HepG2 (cell line): Measurements from ENCODE around the gene GDPD4. TPM values are rescaled to one million over a fixed set of nuclear protein-coding genes. Genes with fewer than 3 reads are reported as not detected.

Source experiments
- ATAC-seq: fragments of 200-7000 bp; cut with Tn5 transposase; 3 replicates; pipeline ENCODE4 v1.9.1; 2020; ENCODE audit warnings: mild to moderate bottlenecking, moderate library complexity
- BruUV-seq: library from RNA; stranded (reverse); fragments of 400-500 nt; replicated peaks from 2 replicates; lab custom pipeline; 2021; lab: Mats Ljungman, UMichigan
- CTCF ChIA-PET: fragments of 300-600 bp; formaldehyde crosslinking; extraction: SDS; loops from one replicate; lab custom pipeline; 2021; ENCODE audit warnings: low total read pairs, inconsistent platforms, low intra/inter-chr PET ratio; lab: Yijun Ruan, JAX
- POLR2A ChIA-PET: fragments of 350-600 bp; sonication (Branson Sonifier 250); formaldehyde crosslinking; loops from one replicate; lab custom pipeline; 2020; ENCODE audit warnings: antibody characterized with exemption, inconsistent platforms; lab: Yijun Ruan, JAX
- DNase-seq: peaks from one replicate; pipeline ENCODE4 v3.0.0-alpha.2; 2015; ENCODE audit warnings: low spot score
- FAIRE-seq: peaks from 3 replicates; lab custom pipeline; 2011; peaks lifted over from hg19 to GRCh38; lab: Jason Lieb, UNC
- H2AFZ ChIP-seq: one replicate; pipeline ENCODE4 v1.6.1; 2011; ENCODE audit warnings: low read length, inconsistent platforms
- H3K27ac ChIP-seq: fragments of 300-600 bp; 3 replicates; pipeline ENCODE4 v1.8.0; 2011; ENCODE audit warnings: mixed run types, mild to moderate bottlenecking, mixed read lengths, low read length, inconsistent platforms; ENCODE audit not compliant: insufficient read depth; ENCODE audit errors: extremely low read length
- H3K27me3 ChIP-seq, 2 experiments: fragments of 200-600 bp in 1 of 2; 2 replicates in 1 of 2; 3 replicates in 1 of 2; pipeline versions ENCODE4 v1.6.0 to v1.8.0; 2011; ENCODE audit warnings: low read length in 2 of 2, mild to moderate bottlenecking in 2 of 2, moderate library complexity in 2 of 2, inconsistent platforms in 1 of 2; ENCODE audit not compliant: insufficient read depth in 2 of 2, control insufficient read depth in 1 of 2
- H3K36me3 ChIP-seq, 2 experiments: fragments of 200-600 bp in 1 of 2; replicated peaks in 1 of 2; 2 replicates in 1 of 2; 3 replicates in 1 of 2; pipeline versions ENCODE4 v1.5.1 to v1.8.0; 2011; ENCODE audit warnings: low read length in 2 of 2, inconsistent platforms in 1 of 2; ENCODE audit not compliant: insufficient read depth in 2 of 2, control insufficient read depth in 1 of 2
- H3K4me1 ChIP-seq: 2 replicates; pipeline ENCODE4 v1.5.1; 2012; ENCODE audit warnings: low read length, inconsistent platforms; ENCODE audit not compliant: insufficient read depth
- H3K4me2 ChIP-seq: 2 replicates; pipeline ENCODE4 v1.6.0; 2011; ENCODE audit warnings: low read depth, low read length, inconsistent platforms
- H3K4me3 ChIP-seq, 3 experiments: fragments of 200-600 bp in 1 of 3; sonication (generic), shearing (Covaris generic) in 1 of 3; replicated peaks in 1 of 3; 2 replicates each; pipeline ENCODE4 v1.5.1; 2011 to 2016; ENCODE audit warnings: low read length in 3 of 3, inconsistent platforms in 2 of 3, low read depth in 2 of 3, mild to moderate bottlenecking in 2 of 3, control low read depth in 1 of 3, mixed read lengths in 1 of 3; ENCODE audit not compliant: insufficient read depth in 1 of 3
- H3K79me2 ChIP-seq: one replicate; pipeline ENCODE4 v1.6.1; 2011; ENCODE audit warnings: low read length, inconsistent platforms; ENCODE audit not compliant: insufficient read depth
- H3K9ac ChIP-seq: 2 replicates; pipeline ENCODE4 v1.6.0; 2011; ENCODE audit warnings: mild to moderate bottlenecking, low read depth, low read length, inconsistent platforms; ENCODE audit not compliant: insufficient read depth
- H3K9me3 ChIP-seq: 2 replicates; pipeline ENCODE4 v1.5.1; 2012; ENCODE audit warnings: mild to moderate bottlenecking, low read length
- H4K20me1 ChIP-seq: 2 replicates; pipeline ENCODE4 v1.6.0; 2011; ENCODE audit warnings: inconsistent platforms, mild to moderate bottlenecking, low read length, moderate library complexity; ENCODE audit not compliant: insufficient read depth
- HOXA5 ChIP-seq: sonication (generic); formaldehyde crosslinking; IDR thresholded peaks from 2 replicates; pipeline ENCODE4 v1.4.0; 2020; ENCODE audit warnings: missing genetic modification reagents
- POLR2A ChIP-seq, 2 experiments: IDR thresholded peaks; 2 replicates each; pipeline ENCODE4 v1.6.1; 2011; ENCODE audit warnings: low read depth in 2 of 2, low read length in 2 of 2, mild to moderate bottlenecking in 1 of 2, moderate library complexity in 1 of 2; ENCODE audit not compliant: insufficient read depth in 1 of 2
- PPARG ChIP-seq: conservative IDR thresholded peaks from 2 replicates; pipeline ENCODE4 v1.6.1; 2016; ENCODE audit warnings: missing biosample characterization, missing genetic modification reagents
- TMF1 ChIP-seq: sonication (generic); formaldehyde crosslinking; IDR thresholded peaks from 2 replicates; pipeline ENCODE4 v1.8.1; 2022; ENCODE audit warnings: low read depth, missing genetic modification reagents
- ZBTB7B ChIP-seq: sonication (generic); formaldehyde crosslinking; IDR thresholded peaks from 2 replicates; pipeline ENCODE4 v1.4.0; 2020; ENCODE audit warnings: missing genetic modification reagents
- ZMAT3 ChIP-seq: sonication (generic); formaldehyde crosslinking; conservative IDR thresholded peaks from 2 replicates; pipeline ENCODE4 v1.7.0; 2021; ENCODE audit warnings: missing genetic modification reagents
- ZNF124 ChIP-seq: sonication (generic); formaldehyde crosslinking; IDR thresholded peaks from 2 replicates; pipeline ENCODE4 v1.4.0; 2020; ENCODE audit warnings: missing genetic modification reagents
- ZNF17 ChIP-seq: sonication (generic); formaldehyde crosslinking; IDR thresholded peaks from 2 replicates; pipeline ENCODE4 v1.5.0; 2020; ENCODE audit warnings: mild to moderate bottlenecking, missing genetic modification reagents
- WGBS: methylation state at CpG from one replicate; pipeline ENCODE4 v1.1.6; 2017; ENCODE audit warnings: low lambda C conversion rate; 5-methylcytosine and 5-hydroxymethylcytosine counted together
- in situ Hi-C: cut with HindIII; loops from 2 replicates; pipeline ENCODE4 v1.10.0; 2017; ENCODE audit warnings: low pct_unique_long_range_greater_than_20kb; ENCODE audit not compliant: extremely low pct_ligation_motif_present
- intact Hi-C: fragments of 100-400 bp; cut with micrococcal nuclease; formaldehyde crosslinking; loops from one replicate; pipeline ENCODE4 v1.10.0; 2022; ENCODE audit not compliant: unreplicated experiment
- polyA plus RNA-seq, 8 experiments: library from polyadenylated mRNA; depleted of rRNA in 3 of 8; stranded (reverse) in 7 of 8; unstranded in 1 of 8; fragments of >200 nt; fragmentation: Illumina TruSeq in 4 of 8; extraction: Trizol in 4 of 8; gene quantifications; 2 replicates each; pipeline versions ENCODE4 v1.2.1 to v1.2.3, GENCODE V29; 2011 to 2016; ENCODE audit warnings: low read depth in 4 of 8, missing spikeins in 1 of 8, mixed read lengths in 1 of 8; ENCODE audit not compliant: insufficient read depth in 1 of 8
- total RNA-seq, 5 experiments: library from RNA; depleted of rRNA; stranded (reverse); fragments of >200 nt; fragmentation: Illumina TruSeq; extraction: Trizol; gene quantifications; 2 replicates each; pipeline ENCODE4 v1.2.3, GENCODE V29; 2016; ENCODE audit warnings: low read depth in 1 of 5
- TF ChIP-seq, protein P1 (sequence below): sonication (generic); formaldehyde crosslinking; IDR thresholded peaks from 2 replicates; pipeline ENCODE4 v1.4.0; 2020; ENCODE audit warnings: missing genetic modification reagents, borderline replicate concordance
- TF ChIP-seq, protein P2 (sequence below): sonication (generic); formaldehyde crosslinking; IDR thresholded peaks from 2 replicates; pipeline ENCODE4 v1.4.0; 2020; ENCODE audit warnings: mild to moderate bottlenecking, missing genetic modification reagents
- TF ChIP-seq, protein P3 (sequence below): sonication (generic); formaldehyde crosslinking; IDR thresholded peaks from 2 replicates; pipeline ENCODE4 v1.4.0; 2020; ENCODE audit warnings: missing genetic modification reagents
- TF ChIP-seq, protein P4 (sequence below): sonication (generic); formaldehyde crosslinking; IDR thresholded peaks from 2 replicates; pipeline ENCODE4 v1.4.0; 2020; ENCODE audit warnings: missing genetic modification reagents
- TF ChIP-seq, protein P5 (sequence below): sonication (generic); formaldehyde crosslinking; IDR thresholded peaks from 2 replicates; pipeline ENCODE4 v1.8.1; 2023; ENCODE audit warnings: mild to moderate bottlenecking, missing genetic modification reagents

The GDPD4 gene
- total and polyA plus RNA-seq, 2 of the 13 experiments (the other 11 are each of a cell fraction or from before 2014, with no cell fraction given), result not detected

DNA sequence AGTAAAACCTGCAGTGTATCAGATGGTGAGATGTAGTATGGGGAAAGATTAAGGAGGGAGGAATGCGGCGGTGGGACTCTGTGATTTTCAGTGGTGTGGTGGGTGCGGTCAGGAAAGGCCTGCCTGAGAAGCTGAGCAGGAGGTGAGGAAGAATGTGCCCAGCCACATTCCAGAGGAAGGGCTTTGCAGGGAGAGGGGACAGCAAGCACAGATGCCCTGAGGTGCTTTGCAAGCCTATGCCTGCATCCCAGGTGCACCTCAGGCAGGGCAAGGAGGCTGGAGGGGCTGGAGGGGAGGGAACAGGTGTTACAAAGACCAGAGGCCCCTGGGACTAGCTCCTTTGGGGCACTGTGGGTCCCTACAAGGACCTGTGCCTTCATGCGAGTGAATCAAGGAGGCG lies 131.4 kb downstream of the GDPD4 start (continued):
- TF ChIP-seq, protein P1, sequence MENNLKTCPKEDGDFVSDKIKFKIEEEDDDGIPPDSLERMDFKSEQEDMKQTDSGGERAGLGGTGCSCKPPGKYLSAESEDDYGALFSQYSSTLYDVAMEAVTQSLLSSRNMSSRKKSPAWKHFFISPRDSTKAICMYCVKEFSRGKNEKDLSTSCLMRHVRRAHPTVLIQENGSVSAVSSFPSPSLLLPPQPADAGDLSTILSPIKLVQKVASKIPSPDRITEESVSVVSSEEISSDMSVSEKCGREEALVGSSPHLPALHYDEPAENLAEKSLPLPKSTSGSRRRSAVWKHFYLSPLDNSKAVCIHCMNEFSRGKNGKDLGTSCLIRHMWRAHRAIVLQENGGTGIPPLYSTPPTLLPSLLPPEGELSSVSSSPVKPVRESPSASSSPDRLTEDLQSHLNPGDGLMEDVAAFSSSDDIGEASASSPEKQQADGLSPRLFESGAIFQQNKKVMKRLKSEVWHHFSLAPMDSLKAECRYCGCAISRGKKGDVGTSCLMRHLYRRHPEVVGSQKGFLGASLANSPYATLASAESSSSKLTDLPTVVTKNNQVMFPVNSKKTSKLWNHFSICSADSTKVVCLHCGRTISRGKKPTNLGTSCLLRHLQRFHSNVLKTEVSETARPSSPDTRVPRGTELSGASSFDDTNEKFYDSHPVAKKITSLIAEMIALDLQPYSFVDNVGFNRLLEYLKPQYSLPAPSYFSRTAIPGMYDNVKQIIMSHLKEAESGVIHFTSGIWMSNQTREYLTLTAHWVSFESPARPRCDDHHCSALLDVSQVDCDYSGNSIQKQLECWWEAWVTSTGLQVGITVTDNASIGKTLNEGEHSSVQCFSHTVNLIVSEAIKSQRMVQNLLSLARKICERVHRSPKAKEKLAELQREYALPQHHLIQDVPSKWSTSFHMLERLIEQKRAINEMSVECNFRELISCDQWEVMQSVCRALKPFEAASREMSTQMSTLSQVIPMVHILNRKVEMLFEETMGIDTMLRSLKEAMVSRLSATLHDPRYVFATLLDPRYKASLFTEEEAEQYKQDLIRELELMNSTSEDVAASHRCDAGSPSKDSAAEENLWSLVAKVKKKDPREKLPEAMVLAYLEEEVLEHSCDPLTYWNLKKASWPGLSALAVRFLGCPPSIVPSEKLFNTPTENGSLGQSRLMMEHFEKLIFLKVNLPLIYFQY, result no peak
- TF ChIP-seq ZMAT3 (CRISPR knock-in tag), result no peak
- TF ChIP-seq ZBTB7B (CRISPR knock-in tag), result no peak

DNA sequence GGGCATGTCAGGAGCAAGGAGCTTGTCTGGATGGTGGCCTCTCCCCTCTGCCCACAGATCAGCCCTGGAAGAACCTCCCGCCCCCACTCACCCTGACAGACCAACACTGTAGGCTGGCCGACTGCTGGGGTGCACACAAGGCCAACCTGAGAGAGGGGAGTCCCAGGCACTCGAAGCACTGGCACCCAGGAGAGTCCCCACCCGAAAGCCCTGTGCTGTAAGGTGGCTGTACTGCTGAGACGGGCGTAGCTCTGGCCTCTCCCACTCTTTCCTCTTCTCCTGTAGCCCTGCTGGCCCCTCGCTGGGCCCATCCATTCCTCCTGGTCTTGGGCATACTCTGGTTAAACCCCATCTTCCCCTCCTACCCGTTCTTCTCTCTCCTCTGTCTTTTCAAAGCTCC lies 133.7 kb downstream of the GDPD4 start:
- no peak overlapping the region for H3K9ac ChIP-seq
- H3K4me1 ChIP-seq, result peaks cover 22% of the 10 kb centered on the region
- H2AFZ ChIP-seq, result no peak overlapping the region
- FAIRE-seq, result no peak
- no peaks in the 10 kb centered on the region for H3K36me3 ChIP-seq
- no peaks in the 10 kb centered on the region for H3K9me3 ChIP-seq
- no peaks in the 10 kb centered on the region for H3K27me3 ChIP-seq
- BruUV-seq, result no TSS peak
- H4K20me1 ChIP-seq, result no peaks in the 10 kb centered on the region
- ATAC-seq, result no peak
- CTCF ChIA-PET, result no interaction called here
- H3K4me2 ChIP-seq, result no peak overlapping the region
- no peak overlapping the region for H3K27ac ChIP-seq
- intact Hi-C loops (no loop called here), in situ Hi-C loops (no loop called here)
- no peak for DNase-seq
- WGBS, result 78% methylated on average over 2 of the region's 8 CpGs
- POLR2A ChIA-PET, result no interaction called here
- no peaks in the 10 kb centered on the region for H3K79me2 ChIP-seq
- H3K4me3 ChIP-seq, result no peak overlapping the region
- TF ChIP-seq ZNF124 (CRISPR knock-in tag), result no peak
- TF ChIP-seq, protein P2, sequence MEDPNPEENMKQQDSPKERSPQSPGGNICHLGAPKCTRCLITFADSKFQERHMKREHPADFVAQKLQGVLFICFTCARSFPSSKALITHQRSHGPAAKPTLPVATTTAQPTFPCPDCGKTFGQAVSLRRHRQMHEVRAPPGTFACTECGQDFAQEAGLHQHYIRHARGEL (CRISPR knock-in tag), result no peak
- TF ChIP-seq, protein P3, sequence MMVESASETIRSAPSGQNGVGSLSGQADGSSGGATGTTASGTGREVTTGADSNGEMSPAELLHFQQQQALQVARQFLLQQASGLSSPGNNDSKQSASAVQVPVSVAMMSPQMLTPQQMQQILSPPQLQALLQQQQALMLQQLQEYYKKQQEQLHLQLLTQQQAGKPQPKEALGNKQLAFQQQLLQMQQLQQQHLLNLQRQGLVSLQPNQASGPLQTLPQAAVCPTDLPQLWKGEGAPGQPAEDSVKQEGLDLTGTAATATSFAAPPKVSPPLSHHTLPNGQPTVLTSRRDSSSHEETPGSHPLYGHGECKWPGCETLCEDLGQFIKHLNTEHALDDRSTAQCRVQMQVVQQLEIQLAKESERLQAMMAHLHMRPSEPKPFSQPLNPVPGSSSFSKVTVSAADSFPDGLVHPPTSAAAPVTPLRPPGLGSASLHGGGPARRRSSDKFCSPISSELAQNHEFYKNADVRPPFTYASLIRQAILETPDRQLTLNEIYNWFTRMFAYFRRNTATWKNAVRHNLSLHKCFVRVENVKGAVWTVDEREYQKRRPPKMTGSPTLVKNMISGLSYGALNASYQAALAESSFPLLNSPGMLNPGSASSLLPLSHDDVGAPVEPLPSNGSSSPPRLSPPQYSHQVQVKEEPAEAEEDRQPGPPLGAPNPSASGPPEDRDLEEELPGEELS (CRISPR knock-in tag), result no peak
- no peak for TF ChIP-seq HOXA5 (CRISPR knock-in tag)
- no peak for TF ChIP-seq POLR2A (IDR thresholded peaks at IDR 0.05; ENCODE audit: insufficient read depth in 1 of 2, low read depth in 2 of 2, low read length in 2 of 2)
- TF ChIP-seq ZNF17 (CRISPR knock-in tag), result no peak
- no peak for TF ChIP-seq PPARG (CRISPR knock-in tag)
- TF ChIP-seq, protein P4, sequence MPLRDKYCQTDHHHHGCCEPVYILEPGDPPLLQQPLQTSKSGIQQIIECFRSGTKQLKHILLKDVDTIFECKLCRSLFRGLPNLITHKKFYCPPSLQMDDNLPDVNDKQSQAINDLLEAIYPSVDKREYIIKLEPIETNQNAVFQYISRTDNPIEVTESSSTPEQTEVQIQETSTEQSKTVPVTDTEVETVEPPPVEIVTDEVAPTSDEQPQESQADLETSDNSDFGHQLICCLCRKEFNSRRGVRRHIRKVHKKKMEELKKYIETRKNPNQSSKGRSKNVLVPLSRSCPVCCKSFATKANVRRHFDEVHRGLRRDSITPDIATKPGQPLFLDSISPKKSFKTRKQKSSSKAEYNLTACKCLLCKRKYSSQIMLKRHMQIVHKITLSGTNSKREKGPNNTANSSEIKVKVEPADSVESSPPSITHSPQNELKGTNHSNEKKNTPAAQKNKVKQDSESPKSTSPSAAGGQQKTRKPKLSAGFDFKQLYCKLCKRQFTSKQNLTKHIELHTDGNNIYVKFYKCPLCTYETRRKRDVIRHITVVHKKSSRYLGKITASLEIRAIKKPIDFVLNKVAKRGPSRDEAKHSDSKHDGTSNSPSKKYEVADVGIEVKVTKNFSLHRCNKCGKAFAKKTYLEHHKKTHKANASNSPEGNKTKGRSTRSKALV (CRISPR knock-in tag), result no peak
- TF ChIP-seq TMF1 (CRISPR knock-in tag), result no peak
- TF ChIP-seq, protein P5, sequence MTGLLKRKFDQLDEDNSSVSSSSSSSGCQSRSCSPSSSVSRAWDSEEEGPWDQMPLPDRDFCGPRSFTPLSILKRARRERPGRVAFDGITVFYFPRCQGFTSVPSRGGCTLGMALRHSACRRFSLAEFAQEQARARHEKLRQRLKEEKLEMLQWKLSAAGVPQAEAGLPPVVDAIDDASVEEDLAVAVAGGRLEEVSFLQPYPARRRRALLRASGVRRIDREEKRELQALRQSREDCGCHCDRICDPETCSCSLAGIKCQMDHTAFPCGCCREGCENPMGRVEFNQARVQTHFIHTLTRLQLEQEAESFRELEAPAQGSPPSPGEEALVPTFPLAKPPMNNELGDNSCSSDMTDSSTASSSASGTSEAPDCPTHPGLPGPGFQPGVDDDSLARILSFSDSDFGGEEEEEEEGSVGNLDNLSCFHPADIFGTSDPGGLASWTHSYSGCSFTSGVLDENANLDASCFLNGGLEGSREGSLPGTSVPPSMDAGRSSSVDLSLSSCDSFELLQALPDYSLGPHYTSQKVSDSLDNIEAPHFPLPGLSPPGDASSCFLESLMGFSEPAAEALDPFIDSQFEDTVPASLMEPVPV, result no peak
